Measurements from ENCODE around the gene TUBB4A. TPM values are rescaled to one million over a fixed set of nuclear protein-coding genes. Genes with fewer than 3 reads are reported as not detected.

The TUBB4A gene
- total RNA-seq, 1 donor from 2014 or later, result 2.3 TPM

DNA sequence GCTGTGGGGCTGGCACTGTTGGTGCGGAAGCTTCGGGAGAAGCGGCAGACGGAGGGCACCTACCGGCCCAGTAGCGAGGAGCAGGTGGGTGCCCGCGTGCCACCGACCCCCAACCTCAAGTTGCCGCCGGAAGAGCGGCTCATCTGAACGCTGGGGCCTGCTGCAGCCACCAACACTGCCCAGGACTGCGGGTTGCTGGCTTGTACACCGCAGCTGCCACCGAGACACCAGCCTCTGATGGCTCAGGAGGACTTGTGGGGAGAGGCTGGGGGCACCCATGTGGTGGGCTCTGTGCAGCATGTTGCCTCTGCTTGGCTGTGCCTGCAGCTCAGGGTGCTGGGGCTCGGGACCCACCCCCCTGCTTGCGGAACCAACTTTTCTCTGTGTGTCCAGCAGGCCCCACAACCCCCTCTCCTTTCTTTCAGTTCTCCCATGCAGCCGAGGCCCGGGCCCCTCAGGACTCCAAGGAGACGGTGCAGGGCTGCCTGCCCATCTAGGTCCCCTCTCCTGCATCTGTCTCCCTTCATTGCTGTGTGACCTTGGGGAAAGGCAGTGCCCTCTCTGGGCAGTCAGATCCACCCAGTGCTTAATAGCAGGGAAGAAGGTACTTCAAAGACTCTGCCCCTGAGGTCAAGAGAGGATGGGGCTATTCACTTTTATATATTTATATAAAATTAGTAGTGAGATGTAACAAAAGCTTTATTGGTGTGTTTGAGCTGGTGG, 35.4 kb downstream of the TUBB4A start:
- no peak overlapping the region for H3K27ac Mint-ChIP-seq
- peaks cover 21% of the 10 kb centered on the region for H3K36me3 Mint-ChIP-seq (ENCODE audit: low read depth)
- intact Hi-C loops (cut with micrococcal nuclease), result no loop called here
- no peaks in the 10 kb centered on the region for H3K4me1 Mint-ChIP-seq (ENCODE audit: low read depth)
- no peak overlapping the region for H3K4me3 Mint-ChIP-seq
- no peak for DNase-seq (ENCODE audit: low spot score)
- peaks cover 4% of the 10 kb centered on the region for H3K27me3 Mint-ChIP-seq (ENCODE audit: insufficient read depth)
- no peaks in the 10 kb centered on the region for H3K9me3 Mint-ChIP-seq

DNA sequence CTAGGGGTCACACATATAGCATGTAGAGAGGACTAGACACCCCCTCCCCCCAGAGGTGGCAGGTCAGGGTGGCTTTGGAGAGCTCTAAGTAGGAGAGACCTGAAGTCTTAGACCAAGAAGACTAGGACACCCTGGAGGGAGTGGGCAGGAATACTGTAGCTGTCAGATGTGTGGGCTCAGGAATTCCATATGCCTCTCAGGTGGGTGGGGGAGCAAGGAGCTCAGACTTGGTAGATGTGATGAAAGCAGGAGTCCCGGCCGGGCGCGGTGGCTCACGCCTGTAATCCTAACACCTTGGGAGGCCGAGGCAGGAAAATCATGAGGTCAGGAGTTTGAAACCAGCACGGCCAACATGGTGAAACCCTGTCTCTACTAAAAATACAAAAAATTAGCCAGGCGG, 36.4 kb downstream of the TUBB4A start:
- Mint-ChIP-seq H3K9me3 (no peaks in the 10 kb centered on the region), H3K27me3 (ENCODE audit: insufficient read depth) (peaks cover 4% of the 10 kb centered on the region), H3K27ac (no peak overlapping the region), H3K36me3 (ENCODE audit: low read depth) (peaks cover 18% of the 10 kb centered on the region), H3K4me3 (no peak overlapping the region), H3K4me1 (ENCODE audit: low read depth) (no peaks in the 10 kb centered on the region)
- intact Hi-C loops (cut with micrococcal nuclease), result no loop called here
- DNase-seq (ENCODE audit: low spot score), result no peak

DNA sequence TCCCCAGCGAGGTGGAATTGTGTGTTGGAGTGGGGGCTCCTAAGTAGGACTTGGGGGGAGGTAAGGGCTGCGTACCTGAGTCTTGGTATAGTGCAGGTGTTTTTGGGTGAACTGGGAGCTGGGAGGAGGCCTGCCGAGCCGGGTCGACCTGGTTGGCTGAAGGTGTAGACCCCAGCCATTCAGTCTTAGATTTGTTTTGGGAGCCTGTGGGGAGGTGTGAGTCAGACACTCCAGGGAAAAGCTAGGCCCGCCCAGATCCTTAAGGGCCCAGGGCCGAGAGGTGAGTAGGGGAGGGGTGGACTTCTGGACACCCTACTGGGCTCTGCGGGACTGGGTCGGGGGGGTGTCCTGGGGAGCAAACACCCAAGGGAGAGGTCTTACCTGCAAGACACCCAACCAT, 37.1 kb downstream of the TUBB4A start:
- intact Hi-C loops (cut with micrococcal nuclease), result no loop called here
- H3K27me3 Mint-ChIP-seq (ENCODE audit: insufficient read depth), result peaks cover 4% of the 10 kb centered on the region
- H3K36me3 Mint-ChIP-seq (ENCODE audit: low read depth), result peaks cover 15% of the 10 kb centered on the region
- no peak for DNase-seq (ENCODE audit: low spot score)
- no peaks in the 10 kb centered on the region for H3K9me3 Mint-ChIP-seq
- peaks cover 2% of the 10 kb centered on the region for H3K4me1 Mint-ChIP-seq (ENCODE audit: low read depth)
- no peak overlapping the region for H3K27ac Mint-ChIP-seq
- no peak overlapping the region for H3K4me3 Mint-ChIP-seq

- intact Hi-C loops (cut with micrococcal nuclease), result no loop called here
- Mint-ChIP-seq H3K27ac (no peak within 1 kb of the TSS), H3K27me3 (ENCODE audit: insufficient read depth) (peaks cover 4% of the 10 kb centered on the region), H3K4me1 (ENCODE audit: low read depth) (peaks cover 4% of the 10 kb centered on the region), H3K4me3 (no peak within 1 kb of the TSS), H3K36me3 (ENCODE audit: low read depth) (peaks cover 11% of the 10 kb centered on the region), H3K9me3 (no peaks in the 10 kb centered on the region)
- no peak for DNase-seq (ENCODE audit: low spot score)
These were observed 37.8 kb downstream of the TUBB4A start, which contains the start of gene CRB3 for GRCh38 chr19:6464070-6464873. Gene CRB3, plus strand, starts transcription at chr19:6464271. Its CDS starts 431 bp downstream, at chr19:6464702.

GRCh38 chr19:6460099-6460884, 41.8 kb downstream of the TUBB4A start:
- H3K4me3 Mint-ChIP-seq, result peak overlapping the region; percentile 89
- intact Hi-C loops (cut with micrococcal nuclease), result loop anchor here (1.0 kb wide), 12 partner anchors 16 to 556 kb away; partner anchors contain the start of genes CLPP, DENND1C, GPR108 and GTF2F1
- peaks cover 4% of the 10 kb centered on the region for H3K27me3 Mint-ChIP-seq (ENCODE audit: insufficient read depth)
- peak overlapping the region; percentile 84 for H3K27ac Mint-ChIP-seq
- peaks cover 2% of the 10 kb centered on the region for H3K9me3 Mint-ChIP-seq
- peak; percentile 95 for DNase-seq (ENCODE audit: low spot score)
- H3K4me1 Mint-ChIP-seq (ENCODE audit: low read depth), result peaks cover 21% of the 10 kb centered on the region
- peaks cover 10% of the 10 kb centered on the region for H3K36me3 Mint-ChIP-seq (ENCODE audit: low read depth)

DNA sequence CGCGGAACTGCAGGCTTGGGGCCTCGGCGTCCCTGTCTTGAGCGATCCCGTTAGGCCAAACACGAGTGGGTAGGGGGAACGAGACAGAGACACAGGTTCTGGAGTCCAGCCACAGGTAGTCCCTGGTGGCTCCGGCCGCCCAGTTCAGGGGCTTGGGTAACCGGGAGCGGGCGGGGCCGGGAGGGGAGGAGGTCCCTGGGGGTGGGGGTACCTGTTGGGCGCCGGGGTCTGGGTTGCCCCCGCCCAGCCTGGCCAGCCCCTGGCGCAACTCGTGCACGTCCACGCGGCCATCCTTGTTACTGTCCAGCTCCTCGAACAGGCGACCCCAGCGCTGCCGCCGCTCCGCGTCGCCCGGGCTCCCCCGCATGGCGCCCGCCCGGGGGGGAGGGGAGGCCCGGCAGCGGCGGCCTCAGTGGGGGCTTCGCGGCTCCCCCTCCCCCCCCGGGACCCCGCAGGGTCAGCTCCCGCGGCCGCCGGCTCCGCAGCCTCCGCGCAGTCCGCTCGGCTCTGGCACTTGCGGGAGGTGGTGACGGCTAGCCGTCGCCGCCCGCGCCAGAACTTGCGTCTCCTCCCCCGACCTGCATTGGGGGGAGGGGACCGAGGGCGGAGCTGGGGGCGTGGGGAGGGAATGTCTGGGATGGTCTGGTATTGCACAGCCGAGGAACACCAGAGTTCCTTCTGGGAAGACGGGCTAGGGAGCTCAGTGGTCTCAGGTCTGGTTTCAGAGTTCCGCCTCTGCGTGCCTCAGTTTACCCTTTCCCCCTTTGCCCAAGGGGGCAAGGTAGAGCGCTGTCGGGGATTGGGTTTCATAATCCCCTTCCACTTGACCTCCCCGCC, 42.6 kb downstream of the TUBB4A start, which contains the start of gene SLC25A23:
SLC25A23 (minus strand) TSS at position 531 of the 837 bp plus-strand sequence; CDS start at position 367, 164 bp downstream.
- Mint-ChIP-seq H3K9me3 (peaks cover 4% of the 10 kb centered on the region), H3K4me1 (ENCODE audit: low read depth) (peaks cover 21% of the 10 kb centered on the region), H3K36me3 (ENCODE audit: low read depth) (peaks cover 18% of the 10 kb centered on the region), H3K27ac (peak within 1 kb of the TSS; percentile 84), H3K4me3 (peak within 1 kb of the TSS; percentile 92), H3K27me3 (ENCODE audit: insufficient read depth) (no peaks in the 10 kb centered on the region)
- intact Hi-C loops (cut with micrococcal nuclease), result loop anchor here (1.0 kb wide), 12 partner anchors 17 to 555 kb away; partner anchors contain the start of genes CLPP, DENND1C, GPR108 and GTF2F1
- peak; percentile 64 for DNase-seq (ENCODE audit: low spot score)

- H3K27me3 Mint-ChIP-seq (ENCODE audit: insufficient read depth), result no peaks in the 10 kb centered on the region
- peaks cover 10% of the 10 kb centered on the region for H3K9me3 Mint-ChIP-seq
- DNase-seq (ENCODE audit: low spot score), result no peak
- peak overlapping the region; percentile 92 for H3K4me3 Mint-ChIP-seq
- H3K36me3 Mint-ChIP-seq (ENCODE audit: low read depth), result peaks cover 23% of the 10 kb centered on the region
- peaks cover 21% of the 10 kb centered on the region for H3K4me1 Mint-ChIP-seq (ENCODE audit: low read depth)
- intact Hi-C loops (cut with micrococcal nuclease), result no loop called here
- H3K27ac Mint-ChIP-seq, result peak overlapping the region; percentile 77
These were observed 43.3 kb downstream of the TUBB4A start for GRCh38 chr19:6458695-6459261.

- Mint-ChIP-seq H3K27ac (peak overlapping the region; percentile 33), H3K9me3 (peaks cover 14% of the 10 kb centered on the region), H3K4me1 (ENCODE audit: low read depth) (peaks cover 21% of the 10 kb centered on the region), H3K4me3 (peak overlapping the region; percentile 92), H3K36me3 (ENCODE audit: low read depth) (peaks cover 29% of the 10 kb centered on the region), H3K27me3 (ENCODE audit: insufficient read depth) (no peaks in the 10 kb centered on the region)
- DNase-seq (ENCODE audit: low spot score), result no peak
- intact Hi-C loops (cut with micrococcal nuclease), result no loop called here
These were observed 44.0 kb downstream of the TUBB4A start for GRCh38 chr19:6457958-6458694.

- Mint-ChIP-seq H3K36me3 (ENCODE audit: low read depth) (peaks cover 40% of the 10 kb centered on the region), H3K9me3 (peaks cover 14% of the 10 kb centered on the region), H3K27ac (no peak overlapping the region), H3K27me3 (ENCODE audit: insufficient read depth) (no peaks in the 10 kb centered on the region), H3K4me3 (no peak overlapping the region), H3K4me1 (ENCODE audit: low read depth) (peaks cover 21% of the 10 kb centered on the region)
- intact Hi-C loops (cut with micrococcal nuclease), result no loop called here
- no peak for DNase-seq (ENCODE audit: low spot score)
These were observed 46.2 kb downstream of the TUBB4A start for GRCh38 chr19:6455924-6456323.

DNA sequence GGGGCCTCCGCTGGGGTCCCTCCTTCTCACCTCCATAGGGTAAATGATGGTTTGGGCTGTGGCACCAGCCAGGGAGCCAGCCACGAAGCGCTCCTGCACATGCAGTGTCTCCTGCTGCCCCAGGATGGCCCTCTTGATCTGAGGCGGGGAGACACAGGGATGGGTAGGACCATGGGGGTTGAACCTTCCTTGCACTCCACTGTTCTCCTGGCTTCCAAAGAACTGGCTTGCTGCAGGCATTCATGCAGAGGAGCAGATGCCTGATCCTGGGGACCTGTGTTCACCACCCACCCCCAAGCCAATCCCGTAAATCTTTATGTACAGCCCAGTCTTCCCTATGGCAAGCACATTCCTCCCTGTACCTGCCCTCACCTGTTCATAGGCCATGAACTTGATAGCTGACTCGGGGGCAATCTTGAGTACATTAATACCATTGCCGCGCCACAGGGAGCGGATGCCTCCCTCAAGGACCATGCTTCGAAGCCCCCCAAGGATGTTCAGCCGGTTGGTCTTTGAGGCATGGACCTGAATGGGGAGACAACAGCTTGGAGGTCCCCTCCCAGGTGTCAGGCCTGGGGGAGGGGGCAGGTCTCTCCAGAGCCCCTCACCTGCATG, 48.1 kb downstream of the TUBB4A start:
- Mint-ChIP-seq H3K27ac (no peak overlapping the region), H3K36me3 (ENCODE audit: low read depth) (peaks cover 46% of the 10 kb centered on the region), H3K4me1 (ENCODE audit: low read depth) (peaks cover 16% of the 10 kb centered on the region), H3K9me3 (peaks cover 14% of the 10 kb centered on the region), H3K27me3 (ENCODE audit: insufficient read depth) (no peaks in the 10 kb centered on the region), H3K4me3 (no peak overlapping the region)
- DNase-seq (ENCODE audit: low spot score), result no peak
- intact Hi-C loops (cut with micrococcal nuclease), result no loop called here

DNA sequence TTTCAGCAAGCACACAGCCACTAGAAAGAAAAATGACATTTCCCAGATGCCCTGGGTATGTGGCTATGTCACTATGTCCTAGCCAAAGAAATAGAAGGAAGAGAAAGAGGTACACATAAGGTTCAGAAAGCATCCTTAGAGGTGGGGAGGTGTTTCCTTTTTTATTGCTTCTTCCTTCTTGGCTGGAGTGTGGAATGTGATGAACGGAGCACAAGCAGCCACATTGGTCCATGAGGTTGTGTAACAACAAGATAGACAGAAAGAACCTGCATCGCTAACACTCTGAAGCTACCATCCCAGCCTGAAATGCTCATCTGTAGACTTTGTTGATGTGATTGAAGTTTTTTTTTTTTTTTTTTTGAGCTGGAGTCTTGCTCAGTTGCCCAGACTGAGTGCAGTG, 49.2 kb downstream of the TUBB4A start:
- Mint-ChIP-seq H3K9me3 (peaks cover 14% of the 10 kb centered on the region), H3K27me3 (ENCODE audit: insufficient read depth) (no peaks in the 10 kb centered on the region), H3K36me3 (ENCODE audit: low read depth) (peaks cover 46% of the 10 kb centered on the region), H3K4me3 (no peak overlapping the region), H3K4me1 (ENCODE audit: low read depth) (peaks cover 4% of the 10 kb centered on the region), H3K27ac (no peak overlapping the region)
- no peak for DNase-seq (ENCODE audit: low spot score)
- intact Hi-C loops (cut with micrococcal nuclease), result no loop called here

Data from activated T-helper 1 cell treated with anti-CD3 and anti-CD28 coated beads, Interleukin-12 subunit alpha, Interleukin-12 subunit beta, Interleukin-2, Interleukin-4 antibody, amounts not matched to agents 30 ng/mL and 10 ng/mL and 1 ng/mL, durations not matched to agents 14 hours and 24 hours and 36 hours (primary cell).